ENCODE data around the gene LDLRAD2.

DNA sequence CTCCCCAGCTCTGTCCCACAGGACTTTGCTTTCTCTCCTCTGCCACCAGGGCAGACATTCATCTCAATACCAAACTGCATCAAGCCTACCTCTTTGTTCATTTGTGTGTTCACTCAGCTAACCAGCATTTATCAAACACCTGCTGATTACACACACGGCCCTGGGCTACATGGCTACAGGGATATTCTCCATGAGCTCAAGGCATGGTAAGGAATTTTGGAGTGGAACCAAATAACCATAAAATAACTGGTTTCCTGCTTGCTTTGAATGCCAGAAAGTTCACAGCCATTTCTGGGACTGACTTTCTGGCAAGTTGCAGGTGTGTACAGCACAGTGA lies 54.6 kb downstream of the LDLRAD2 start:
- no peak for TF ChIP-seq RAD21 (IDR thresholded peaks at IDR 0.05; ENCODE audit: low read depth)
- TF ChIP-seq, protein P1, sequence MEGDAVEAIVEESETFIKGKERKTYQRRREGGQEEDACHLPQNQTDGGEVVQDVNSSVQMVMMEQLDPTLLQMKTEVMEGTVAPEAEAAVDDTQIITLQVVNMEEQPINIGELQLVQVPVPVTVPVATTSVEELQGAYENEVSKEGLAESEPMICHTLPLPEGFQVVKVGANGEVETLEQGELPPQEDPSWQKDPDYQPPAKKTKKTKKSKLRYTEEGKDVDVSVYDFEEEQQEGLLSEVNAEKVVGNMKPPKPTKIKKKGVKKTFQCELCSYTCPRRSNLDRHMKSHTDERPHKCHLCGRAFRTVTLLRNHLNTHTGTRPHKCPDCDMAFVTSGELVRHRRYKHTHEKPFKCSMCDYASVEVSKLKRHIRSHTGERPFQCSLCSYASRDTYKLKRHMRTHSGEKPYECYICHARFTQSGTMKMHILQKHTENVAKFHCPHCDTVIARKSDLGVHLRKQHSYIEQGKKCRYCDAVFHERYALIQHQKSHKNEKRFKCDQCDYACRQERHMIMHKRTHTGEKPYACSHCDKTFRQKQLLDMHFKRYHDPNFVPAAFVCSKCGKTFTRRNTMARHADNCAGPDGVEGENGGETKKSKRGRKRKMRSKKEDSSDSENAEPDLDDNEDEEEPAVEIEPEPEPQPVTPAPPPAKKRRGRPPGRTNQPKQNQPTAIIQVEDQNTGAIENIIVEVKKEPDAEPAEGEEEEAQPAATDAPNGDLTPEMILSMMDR (IDR thresholded peaks at IDR 0.05 in 2 of 3, conservative IDR thresholded peaks at IDR 0.05 in 1 of 3; ENCODE audit: borderline replicate concordance in 1 of 3, insufficient read depth in 1 of 3, low read depth in 2 of 3, low read length in 2 of 3), result no peak
- TF ChIP-seq, protein P2, sequence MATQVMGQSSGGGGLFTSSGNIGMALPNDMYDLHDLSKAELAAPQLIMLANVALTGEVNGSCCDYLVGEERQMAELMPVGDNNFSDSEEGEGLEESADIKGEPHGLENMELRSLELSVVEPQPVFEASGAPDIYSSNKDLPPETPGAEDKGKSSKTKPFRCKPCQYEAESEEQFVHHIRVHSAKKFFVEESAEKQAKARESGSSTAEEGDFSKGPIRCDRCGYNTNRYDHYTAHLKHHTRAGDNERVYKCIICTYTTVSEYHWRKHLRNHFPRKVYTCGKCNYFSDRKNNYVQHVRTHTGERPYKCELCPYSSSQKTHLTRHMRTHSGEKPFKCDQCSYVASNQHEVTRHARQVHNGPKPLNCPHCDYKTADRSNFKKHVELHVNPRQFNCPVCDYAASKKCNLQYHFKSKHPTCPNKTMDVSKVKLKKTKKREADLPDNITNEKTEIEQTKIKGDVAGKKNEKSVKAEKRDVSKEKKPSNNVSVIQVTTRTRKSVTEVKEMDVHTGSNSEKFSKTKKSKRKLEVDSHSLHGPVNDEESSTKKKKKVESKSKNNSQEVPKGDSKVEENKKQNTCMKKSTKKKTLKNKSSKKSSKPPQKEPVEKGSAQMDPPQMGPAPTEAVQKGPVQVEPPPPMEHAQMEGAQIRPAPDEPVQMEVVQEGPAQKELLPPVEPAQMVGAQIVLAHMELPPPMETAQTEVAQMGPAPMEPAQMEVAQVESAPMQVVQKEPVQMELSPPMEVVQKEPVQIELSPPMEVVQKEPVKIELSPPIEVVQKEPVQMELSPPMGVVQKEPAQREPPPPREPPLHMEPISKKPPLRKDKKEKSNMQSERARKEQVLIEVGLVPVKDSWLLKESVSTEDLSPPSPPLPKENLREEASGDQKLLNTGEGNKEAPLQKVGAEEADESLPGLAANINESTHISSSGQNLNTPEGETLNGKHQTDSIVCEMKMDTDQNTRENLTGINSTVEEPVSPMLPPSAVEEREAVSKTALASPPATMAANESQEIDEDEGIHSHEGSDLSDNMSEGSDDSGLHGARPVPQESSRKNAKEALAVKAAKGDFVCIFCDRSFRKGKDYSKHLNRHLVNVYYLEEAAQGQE (IDR thresholded peaks at IDR 0.05; ENCODE audit: low read depth), result no peak
- TF ChIP-seq SIN3A (IDR thresholded peaks at IDR 0.05; ENCODE audit: low read depth), result no peak
- no peak for TF ChIP-seq EZH2 (IDR thresholded peaks at IDR 0.05)
- no peak for TF ChIP-seq POLR2A (IDR thresholded peaks at IDR 0.05; ENCODE audit: borderline replicate concordance, extremely low read depth, insufficient read depth, insufficient read length)
- TF ChIP-seq SRF (IDR thresholded peaks at IDR 0.05; ENCODE audit: low read depth), result no peak
- no peak for TF ChIP-seq ZNF274 (IDR thresholded peaks at IDR 0.05; ENCODE audit: low read depth, low read length)
- TF ChIP-seq POLR2AphosphoS5 (IDR thresholded peaks at IDR 0.05; ENCODE audit: low read depth, low read length), result no peak
- no peak for TF ChIP-seq ATF3 (IDR thresholded peaks at IDR 0.05)
- no peak for TF ChIP-seq YY1 (IDR thresholded peaks at IDR 0.05; ENCODE audit: extremely low read depth, insufficient replicate concordance, low read depth, low read length)
- TF ChIP-seq, protein P3, sequence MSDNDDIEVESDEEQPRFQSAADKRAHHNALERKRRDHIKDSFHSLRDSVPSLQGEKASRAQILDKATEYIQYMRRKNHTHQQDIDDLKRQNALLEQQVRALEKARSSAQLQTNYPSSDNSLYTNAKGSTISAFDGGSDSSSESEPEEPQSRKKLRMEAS (IDR thresholded peaks at IDR 0.05), result no peak
- no peak for TF ChIP-seq JUND (IDR thresholded peaks at IDR 0.05)

Measured in HCT116 (cell line).